Gastroesophageal sphincter (tissue), 2 donors: ENCODE measurements around the gene MBOAT1.

Source experiments
- EP300 ChIP-seq: sonication (generic); formaldehyde crosslinking; IDR thresholded peaks from one replicate; pipeline ENCODE4 v1.6.1; 2017; ENCODE audit warnings: antibody characterized with exemption, mild to moderate bottlenecking
- POLR2A ChIP-seq, 2 donors: fragments of 450-650 bp; IDR thresholded peaks; one replicate each; pipeline ENCODE4 v1.6.1; 2017; ENCODE audit warnings: antibody characterized with exemption in 2 of 2, mild to moderate bottlenecking in 2 of 2, moderate library complexity in 1 of 2

- no peak for TF ChIP-seq EP300
- no peak for TF ChIP-seq POLR2A (IDR thresholded peaks at IDR 0.05)
These were observed 153.4 kb downstream of the MBOAT1 start for GRCh38 chr6:20058912-20059311.
